ENCODE measurements around the gene ARL6IP5.

Gene ARL6IP5

GRCh38 chr3:69142797-69143454 lies 58.2 kb downstream of the ARL6IP5 start:
- TF ChIP-seq CTCF (conservative IDR thresholded peaks at IDR 0.05), result no peak
- H3K27ac ChIP-seq, result no peak overlapping the region

- TF ChIP-seq CTCF (conservative IDR thresholded peaks at IDR 0.05), result no peak
- H3K27ac ChIP-seq, result no peak overlapping the region
Observed at GRCh38 chr3:69143612-69144011, 58.9 kb downstream of the ARL6IP5 start.

GRCh38 chr3:69144631-69145245 lies 60.0 kb downstream of the ARL6IP5 start:
- TF ChIP-seq CTCF (conservative IDR thresholded peaks at IDR 0.05), result no peak
- H3K27ac ChIP-seq, result no peak overlapping the region

- no peak overlapping the region for H3K27ac ChIP-seq
- no peak for TF ChIP-seq CTCF (conservative IDR thresholded peaks at IDR 0.05)
Observed at GRCh38 chr3:69145688-69146087, 61.0 kb downstream of the ARL6IP5 start.

GRCh38 chr3:69149586-69149985 lies 64.8 kb downstream of the ARL6IP5 start:
- no peak for TF ChIP-seq CTCF (conservative IDR thresholded peaks at IDR 0.05)
- H3K27ac ChIP-seq, result no peak overlapping the region
